Dedifferentiated amniotic fluid mesenchymal stem cell (primary cell): ENCODE measurements around the gene APCDD1L.

Experiments used
- DNase-seq: peaks from one replicate; pipeline ENCODE4 v3.0.0-alpha.2; 2016; ENCODE audit errors: extremely low spot score

APCDD1L gene

DNA sequence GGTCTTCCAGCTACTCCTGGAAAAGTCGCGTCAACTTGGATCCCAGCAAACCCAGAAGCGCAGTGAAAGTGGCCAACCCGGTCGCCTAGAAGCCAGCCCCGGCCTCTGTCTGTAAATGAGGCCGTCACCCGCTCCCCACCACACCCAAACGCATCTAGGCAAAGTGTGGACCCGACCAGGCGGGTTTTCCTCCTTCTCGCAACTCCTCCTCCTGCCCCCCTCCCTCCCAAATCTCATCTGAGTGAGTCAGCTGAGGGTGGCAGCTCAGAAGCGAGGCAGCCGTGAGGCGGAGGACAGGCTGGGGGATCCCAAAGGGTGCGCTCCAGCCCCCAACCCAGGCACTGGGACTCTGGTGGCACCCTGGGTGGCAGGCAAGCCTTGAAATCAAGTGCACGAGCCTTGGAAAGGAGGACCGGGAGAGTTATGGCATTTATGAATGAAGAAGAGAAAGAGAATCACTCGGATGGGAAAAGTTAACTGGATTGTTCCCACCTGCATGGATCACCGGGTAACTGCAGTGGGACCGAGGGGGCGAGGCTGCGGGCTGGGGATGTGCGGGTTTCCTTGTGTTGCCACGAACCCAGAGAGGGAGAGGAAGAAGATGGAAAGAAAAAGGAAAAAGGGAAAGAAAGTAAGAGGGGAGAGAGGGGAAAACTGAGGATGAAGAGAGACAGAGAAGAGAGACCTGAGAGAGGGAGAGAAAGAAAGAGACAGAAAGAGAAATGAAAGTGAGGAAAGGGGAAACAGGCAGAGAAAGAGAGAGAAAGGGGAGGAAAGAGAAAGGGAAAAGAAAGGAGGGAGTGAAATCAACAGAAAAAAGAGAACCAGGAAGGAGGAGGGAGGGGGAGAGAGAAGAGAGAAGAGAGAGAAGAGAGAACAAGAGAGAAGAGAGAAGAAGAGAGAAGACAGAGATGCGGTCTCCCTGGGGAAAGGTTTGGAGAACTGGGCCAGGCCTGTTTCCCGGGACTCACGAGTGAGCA, at the start of gene APCDD1L:
TSS of gene APCDD1L (minus strand) at position 167 of the 980 bp plus-strand sequence. CDS start 692 bp downstream, outside the sequence.
- peak; percentile 56 for DNase-seq

DNA sequence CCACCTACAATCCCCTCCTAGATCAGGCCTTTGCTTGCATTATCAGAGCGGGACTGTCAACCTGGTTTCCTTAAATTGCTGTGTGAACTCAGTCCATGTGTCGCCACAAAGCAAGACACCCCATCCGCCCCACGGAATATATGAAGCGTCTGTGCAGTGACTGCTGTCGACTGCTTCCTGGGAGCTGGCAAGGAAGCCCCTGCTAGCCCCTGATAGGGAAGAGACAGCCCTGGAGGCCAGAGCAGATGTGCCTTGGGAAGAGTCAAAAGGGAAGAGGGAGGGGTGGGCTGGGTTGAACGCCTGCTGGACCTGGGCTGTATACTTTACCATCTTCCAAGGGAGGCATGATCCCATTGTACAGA, 44.1 kb upstream of the APCDD1L start:
- no peak for DNase-seq

DNA sequence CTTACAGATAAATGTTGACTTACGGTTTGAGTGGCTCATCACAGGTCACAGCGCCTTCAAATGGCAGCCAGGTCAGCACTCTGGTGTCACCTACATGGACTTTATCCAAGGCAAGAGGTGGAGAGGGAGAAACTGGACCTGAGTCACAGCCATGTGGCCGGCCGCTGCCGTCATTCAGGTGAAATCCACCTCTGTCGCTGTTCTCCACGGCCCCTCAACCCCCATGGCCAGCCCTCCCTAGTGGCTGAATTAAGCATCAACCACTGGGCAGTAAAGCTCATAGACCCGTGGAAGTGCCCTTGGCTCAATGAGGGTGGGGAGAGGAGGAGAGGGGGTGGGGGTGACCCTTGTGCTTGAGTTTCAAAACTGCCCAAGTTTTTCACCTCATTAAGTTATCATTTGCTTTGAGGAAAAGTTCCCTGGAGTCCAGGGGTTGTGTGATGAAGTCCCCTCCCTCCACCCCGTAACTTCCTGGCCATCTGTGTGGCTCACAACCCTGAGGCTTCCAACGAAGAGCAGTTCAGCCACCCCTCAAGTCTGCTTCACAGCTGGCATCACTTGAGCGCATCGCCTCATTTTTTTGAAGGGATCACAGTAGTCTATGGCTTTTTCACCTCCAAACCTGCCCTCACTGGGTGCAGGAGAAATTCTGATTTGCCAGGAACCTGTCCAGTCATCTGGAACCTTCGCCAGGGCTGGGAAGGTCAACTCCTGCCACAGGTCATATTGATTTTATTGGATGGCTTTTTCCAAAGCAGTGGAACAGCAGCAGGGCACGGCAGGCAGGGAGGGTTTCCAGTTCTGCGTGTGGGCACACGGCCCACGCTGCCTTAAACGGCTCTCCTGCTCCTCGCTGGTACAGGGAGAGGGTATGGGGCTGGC, 43.5 kb upstream of the APCDD1L start:
- no peak for DNase-seq

DNA sequence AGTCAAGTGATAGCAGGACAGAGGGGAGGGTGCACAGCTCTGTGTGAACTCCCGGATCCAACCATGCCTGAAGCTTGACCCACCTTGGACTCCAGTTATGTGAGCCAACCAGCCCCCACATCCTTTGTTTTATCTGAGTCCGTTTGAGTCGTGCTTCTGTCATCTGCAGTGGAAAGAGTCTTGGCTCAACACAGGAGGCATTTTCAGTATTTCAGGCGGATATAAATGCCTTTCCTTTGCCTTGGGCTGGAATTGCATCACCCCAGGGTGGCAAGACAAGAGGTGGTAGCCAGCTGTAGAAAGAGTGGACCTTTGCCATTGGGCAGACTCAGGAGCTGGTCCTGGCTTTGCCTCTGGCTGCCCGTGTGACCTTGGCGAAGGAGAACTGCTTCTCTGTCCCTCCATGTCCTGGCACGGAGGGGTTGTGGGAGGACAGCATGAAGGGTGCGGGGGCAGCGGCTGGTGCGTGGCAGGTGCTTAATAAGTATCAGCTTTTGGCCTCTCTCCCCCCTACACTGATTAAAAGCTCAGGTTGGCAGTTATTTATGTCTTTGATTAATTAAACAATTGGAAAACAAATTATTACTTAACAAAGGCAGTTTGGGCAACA, 42.6 kb upstream of the APCDD1L start:
- no peak for DNase-seq

DNA sequence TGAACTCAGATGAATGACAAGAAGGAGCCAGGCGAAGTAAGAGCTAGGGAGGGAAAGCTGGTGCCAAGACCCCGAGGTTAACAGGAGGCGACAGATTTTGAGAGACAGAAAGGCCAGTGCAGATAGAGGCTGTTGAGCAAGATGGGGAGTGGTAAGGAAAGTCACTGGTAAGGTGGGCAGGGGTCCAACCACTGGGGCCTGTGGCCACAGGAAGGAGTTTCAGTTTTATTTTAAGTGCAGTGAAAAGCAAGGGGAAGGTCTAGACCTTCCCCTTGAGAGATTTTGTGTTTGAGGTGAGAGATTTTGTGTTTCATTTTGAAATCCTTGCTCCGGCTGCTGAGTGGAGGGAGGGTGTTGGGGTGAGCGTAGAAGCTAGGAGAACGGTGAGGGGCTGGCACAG, 41.8 kb upstream of the APCDD1L start:
- DNase-seq = no peak

DNA sequence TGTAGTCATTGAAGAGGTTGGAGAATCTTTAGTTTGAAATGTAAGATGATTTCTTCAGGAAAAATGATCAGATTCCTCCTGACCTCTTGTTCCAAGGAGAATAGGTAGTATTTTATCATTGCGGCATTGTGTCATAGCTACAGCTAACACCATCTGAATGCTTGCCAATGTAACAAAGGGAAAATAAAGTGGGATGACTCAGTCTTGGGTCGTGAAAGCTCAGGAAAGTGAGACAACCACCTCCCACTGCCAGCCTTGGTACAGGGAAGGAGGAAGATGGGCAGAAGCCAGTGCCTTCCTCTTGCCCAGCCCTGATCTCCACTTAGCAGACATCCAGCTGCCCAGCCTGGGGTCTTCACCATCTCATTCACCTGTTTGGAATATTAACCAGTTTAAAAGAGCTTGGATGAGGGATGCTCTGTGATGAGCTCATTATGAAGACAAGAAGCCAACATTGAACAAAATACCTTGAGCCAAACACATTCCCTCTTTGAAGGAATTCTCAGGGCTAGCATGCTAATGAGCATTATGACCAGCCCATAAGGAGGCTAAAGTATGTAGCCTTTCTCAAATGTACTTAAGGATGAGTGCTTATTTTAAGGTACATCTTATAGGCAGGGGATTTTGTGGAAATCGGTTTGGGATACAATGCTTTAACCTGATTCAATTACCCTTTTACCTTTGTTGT, 40.0 kb upstream of the APCDD1L start:
- peak; percentile 78 for DNase-seq

DNA sequence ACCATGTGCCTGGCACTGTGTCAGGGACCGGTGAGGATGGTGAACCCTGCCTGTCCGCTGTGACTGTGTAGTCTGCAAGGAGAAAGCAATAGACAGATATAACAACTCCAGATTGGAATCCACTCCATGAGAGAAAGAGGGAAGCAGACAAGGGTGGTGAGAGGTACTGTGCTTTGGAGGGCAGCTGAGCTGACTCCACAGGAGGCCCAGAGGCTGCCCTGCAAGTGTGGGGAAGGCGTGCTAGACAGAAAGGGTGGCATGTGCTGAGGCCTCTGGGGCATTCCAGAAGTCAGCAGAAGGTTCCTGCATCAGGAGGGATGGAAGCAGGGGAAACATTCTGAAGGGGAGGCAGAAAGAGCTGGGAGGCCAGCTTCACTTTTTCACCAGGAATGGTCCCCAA, 39.3 kb upstream of the APCDD1L start:
- no peak for DNase-seq

DNA sequence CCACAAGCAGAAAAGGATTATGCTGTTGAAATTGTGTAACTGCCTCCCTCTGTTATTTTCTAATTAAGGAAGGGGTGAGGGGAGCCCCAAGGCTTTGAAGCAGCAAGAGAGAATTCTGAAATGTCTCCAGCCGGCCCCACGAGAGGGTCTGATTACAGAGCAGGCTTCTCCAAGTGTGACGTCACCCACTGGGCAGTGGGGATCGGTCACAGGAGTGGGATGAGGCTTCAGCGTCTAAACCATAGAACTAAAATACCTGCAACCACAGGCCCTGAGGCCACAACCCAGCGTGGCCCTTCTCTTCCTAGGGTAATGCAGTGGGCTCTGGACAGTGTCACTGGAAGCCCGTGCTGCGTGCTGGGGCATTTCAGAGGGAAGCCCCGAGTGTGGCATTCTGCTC, 38.6 kb upstream of the APCDD1L start:
- DNase-seq = peak; percentile 51

DNA sequence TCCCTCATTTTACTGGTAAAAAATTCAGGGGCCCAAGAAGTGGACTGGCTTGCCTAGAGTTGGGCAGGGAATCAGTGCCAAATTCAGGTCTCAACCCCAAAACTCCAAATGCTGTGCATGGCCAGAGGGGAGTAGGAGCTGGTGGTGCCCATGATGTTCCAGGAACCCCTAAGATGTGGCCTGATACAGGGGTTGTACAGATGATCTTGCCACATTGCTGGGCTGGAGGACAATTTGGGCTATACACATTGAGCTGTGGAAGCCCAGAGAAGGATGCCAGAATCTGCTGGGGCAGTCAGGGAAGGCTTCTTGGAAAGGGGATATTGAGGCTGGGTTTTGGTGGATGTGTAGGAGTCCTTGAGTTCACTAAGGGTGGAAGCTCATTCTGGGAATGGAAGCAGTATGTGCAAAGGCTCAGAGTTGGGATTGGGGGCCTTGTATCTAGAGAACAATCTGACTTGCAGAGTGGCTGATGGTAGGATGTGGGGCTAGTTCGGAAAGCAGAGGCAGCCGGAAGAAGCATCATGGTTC, 38.0 kb upstream of the APCDD1L start:
- DNase-seq = no peak

DNA sequence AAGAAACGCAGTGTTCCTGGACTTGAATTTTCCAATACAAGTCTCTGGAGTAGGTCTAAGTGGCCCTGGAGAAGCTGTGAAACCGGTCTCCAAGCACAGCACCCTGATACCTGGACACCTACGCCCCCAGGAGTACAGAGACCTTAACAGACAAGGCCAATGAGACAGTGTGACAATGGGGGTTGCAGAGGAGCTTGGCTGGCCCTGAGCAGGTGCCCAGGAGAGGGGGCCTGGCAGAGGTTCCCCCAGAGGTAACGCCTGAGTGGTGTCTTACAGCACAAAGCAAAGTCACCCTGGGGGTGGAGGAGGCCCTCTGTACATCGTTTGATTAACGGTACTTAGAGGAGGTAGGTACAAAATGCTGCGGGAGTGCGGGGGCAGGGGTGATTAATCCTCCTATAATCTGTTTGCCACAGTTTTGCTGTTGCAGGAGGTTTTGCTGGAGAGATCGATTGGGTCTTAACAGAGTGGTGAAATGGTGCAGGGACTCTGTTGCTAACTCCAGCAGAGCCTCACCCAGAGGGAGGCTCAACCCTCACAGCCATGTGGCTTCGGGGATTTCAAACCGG, 37.3 kb upstream of the APCDD1L start:
- no peak for DNase-seq

DNA sequence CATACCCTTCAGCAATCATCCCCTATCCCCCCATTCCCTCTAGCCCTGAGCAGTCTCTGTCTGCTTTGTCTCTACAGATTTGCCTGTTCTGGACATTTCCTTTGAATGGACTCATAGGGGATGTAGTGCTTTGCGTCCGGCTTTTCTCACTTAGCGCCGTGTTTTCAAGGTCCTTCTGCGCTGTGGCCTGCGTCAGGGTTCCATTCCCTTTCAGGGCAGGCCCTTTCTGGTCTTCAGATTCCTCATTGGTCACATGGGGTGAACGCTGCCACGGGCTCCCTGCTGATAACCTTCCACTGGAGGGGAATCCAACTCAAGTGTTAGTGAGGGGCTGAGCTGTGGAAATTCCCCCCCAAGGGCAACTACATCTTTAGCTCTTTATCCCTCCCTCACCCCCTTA, 36.4 kb upstream of the APCDD1L start:
- no peak for DNase-seq

DNA sequence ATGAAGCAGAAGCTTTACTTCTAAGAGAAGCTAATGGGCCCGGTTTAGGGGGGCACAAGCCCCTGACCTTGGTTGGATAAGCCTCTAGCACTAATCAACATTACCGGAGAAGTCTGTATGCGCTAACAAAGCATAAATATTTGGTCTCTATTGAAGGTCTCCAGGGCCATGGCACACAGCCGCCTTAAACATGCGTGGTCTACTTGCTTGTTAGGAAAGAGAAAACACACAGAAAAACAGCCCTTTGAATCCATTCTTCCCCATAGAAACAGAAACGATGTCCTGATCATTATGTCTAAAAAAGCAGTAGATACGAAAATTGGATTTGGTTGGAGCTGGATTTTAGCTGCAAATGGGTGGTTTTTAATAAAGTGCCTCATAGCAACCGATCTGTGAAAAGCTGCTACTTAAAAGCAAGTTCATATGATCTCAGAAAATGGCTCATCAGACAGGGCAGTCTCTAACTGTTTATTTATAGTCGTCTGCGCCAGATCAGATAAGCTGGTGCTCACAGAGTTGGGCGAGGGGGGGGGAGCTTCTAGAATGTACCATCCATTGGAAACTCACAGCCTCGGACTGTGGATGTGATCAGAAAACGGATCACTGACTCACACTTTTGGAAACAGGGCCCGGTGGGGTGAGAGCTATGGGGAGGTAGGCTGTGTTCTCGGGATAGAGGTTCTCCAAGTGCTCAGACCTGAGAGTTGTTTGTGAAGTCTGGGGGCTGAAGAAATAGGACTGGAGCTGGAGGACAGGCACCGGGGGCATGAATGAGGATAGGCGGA, 35.3 kb upstream of the APCDD1L start:
- peak; percentile 80 for DNase-seq

DNA sequence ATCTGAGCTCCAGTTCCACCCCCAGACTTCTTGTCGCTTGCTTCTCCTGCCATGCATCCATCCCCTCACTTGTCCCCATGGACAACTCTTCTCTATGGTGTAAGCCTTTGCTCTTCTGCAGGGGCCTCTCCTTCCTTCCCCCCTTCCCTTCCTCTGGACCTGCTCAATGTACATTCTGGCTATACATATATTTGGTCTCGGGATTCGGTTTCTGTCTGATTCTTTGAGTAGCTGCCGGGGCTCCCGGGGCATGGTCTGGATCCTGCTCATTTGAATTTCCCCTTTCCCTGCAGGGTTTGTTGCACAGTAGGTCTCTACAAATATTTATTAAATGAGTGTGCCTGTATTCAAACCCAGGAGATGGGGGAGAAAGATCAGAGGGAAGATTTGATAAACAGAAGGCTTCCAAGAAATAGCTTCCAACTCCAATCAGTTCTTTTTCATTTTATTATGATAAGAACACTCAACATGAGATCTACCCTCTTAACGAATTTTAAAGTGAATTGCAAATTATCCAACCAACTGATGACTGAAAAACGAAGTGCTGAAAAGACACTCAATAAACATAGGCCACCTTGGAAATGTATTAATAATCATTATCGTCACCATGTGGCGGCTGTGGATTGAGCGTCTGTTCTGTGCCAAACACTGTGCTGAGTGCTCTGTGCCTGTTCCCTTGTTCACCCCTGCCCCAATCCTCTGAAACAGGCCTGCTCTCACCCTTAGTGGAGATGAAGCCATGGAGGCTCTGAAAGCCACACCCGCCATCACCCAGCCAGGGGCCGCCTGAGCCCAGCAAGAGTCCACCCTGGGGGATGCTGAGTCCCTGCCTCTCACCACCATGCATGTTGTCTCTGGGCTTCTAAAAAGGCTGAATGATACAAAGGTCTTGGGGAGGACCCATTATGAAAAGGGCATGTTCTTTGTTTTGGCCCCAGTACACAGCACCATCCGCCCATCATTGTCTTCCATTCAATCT, 34.3 kb upstream of the APCDD1L start:
- no peak for DNase-seq

DNA sequence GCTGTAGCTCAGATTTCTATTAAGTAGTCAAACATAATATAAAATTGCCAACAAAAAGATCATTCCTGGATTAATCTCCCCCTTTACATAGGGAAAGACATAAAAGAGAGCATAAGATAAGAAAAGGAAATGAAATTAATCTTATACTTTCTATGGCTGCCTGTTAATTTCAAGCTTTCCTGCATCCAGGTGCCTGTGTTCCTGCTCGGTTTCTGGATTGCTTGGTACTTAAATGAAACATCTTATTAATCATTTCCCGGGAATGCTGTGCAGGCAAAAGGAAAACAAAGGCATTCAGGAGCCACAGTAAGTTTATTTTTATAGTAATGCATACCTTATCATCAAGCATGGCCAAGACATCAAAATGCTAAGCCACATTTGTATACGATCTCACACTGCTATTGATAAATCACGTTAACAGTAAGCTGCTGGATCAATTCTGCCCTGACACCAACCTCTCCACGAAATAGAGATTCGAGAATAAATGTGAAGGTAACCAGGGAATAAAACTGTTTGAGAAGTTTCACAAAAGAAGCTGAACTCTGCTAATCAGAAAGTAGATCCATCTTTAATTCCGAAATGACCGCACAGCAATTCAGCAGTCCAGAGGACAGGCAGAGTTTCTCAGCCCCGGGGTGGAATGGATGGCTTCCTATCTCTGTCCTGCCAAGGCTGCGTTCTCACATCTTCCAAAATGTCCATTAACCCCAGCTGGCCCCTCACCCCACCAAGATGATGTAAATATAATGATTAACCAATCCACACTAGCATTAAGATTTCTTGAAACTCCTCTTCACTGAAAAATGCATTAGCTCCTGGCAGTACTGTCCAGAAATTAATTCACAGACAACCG, 32.6 kb upstream of the APCDD1L start:
- DNase-seq = no peak

DNA sequence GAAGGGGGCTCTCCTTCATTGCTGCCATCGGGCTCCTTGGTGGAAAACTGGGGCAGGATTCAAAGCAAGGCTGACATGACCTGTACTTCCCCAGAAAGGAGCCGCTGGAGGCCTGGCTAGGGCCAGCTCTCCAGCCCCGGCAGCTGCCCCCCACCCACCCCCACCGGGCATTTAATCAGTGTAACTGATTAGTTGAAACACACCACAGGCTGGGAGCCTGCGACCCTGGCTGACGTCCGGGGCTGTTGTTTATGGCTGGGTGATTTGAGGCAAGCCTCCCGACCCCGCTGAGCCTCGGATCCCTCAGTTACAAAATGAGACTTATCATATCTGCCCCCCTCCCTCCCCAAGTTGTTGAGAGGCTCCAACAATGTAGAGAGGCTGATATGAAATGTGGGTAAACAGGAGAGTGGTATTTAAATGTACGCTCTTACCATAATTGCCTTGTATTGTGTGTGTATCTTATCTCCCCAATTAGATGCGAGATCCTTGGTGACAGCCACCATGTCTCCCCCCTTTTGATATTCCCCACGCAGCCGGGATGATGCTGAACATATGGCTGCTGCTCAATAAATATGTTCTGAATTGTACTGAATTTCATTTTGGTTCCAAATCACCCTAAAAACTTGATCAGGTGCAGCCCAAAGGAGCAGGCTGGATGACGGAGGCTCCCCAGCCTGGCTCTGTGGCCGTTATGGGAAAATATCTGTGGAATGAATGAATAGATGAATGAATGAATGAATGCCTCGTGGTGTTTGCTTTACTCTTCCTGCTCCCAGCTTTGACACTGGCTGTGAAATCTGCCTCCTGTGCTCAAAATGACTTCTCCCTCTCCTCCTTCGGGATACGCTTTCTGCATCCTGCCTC, 31.8 kb upstream of the APCDD1L start:
- DNase-seq = no peak

DNA sequence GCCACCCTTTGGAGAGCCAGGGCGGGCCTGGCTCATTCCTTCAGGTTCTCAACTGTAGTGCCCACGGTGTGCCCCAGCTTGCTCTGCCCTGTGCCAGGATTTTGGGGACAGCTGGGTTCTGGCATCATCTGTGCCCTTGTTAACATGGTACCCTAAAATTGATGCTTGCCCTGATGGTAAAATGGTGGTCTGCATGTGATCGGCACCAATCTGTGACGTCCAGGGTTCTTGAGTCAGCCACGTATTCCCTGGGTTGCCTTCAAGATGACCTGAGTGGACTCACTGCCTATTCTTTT, 31.2 kb upstream of the APCDD1L start:
- DNase-seq = no peak
